ENCODE results near the gene RBL2. TPM values are rescaled to one million over a fixed set of nuclear protein-coding genes. Genes with fewer than 3 reads are reported as not detected.
"Not testable (repeated sequence)": the region's sequence is repeated elsewhere in the genome, so short reads cannot be mapped to it uniquely, and the experiment has no call there.

The RBL2 gene
- total and polyA plus RNA-seq, 2 donors (not counting 1 experiment from before 2014, with no cell fraction given) = 70.7 to 171 TPM

DNA sequence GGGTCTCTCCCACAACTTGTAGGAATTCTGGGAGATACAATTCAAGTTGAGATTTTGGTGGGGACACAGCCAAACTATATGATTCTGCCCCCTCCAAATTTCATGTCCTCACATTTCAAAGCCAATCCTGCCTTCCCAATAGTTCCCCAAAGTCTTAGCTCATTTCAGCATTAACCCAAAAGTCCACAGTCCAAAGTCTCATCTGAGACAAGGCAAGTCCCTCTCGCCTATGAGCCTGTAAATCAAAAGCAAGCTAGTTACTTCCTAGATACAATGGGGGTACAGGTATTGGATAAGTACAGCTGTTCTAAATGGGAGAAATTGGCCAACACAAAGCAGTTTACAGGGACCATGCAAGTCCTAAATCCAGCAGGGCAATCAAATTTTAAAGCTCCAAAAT lies 78.5 kb downstream of the RBL2 start:
- H3K9me3 ChIP-seq (ENCODE audit: control extremely low read depth in 1 of 3, control insufficient read depth in 2 of 3, insufficient read depth in 1 of 3, low read length in 2 of 3); H3K79me2 ChIP-seq (ENCODE audit: control insufficient read depth, insufficient read depth, low read length); H3K27me3 Mint-ChIP-seq; H3K4me3 ChIP-seq (ENCODE audit: control extremely low read depth in 1 of 5, extremely low read depth in 1 of 5, insufficient read depth in 1 of 5, low read depth in 2 of 5, low read length in 4 of 5); DNase-seq; H3K4me2 ChIP-seq (replicated peaks; ENCODE audit: low read depth, low read length, poor library complexity, severe bottlenecking); ATAC-seq (ENCODE audit: low read depth); POLR2A ChIA-PET; H2AFZ ChIP-seq (ENCODE audit: insufficient read depth, low read depth, low read length, poor library complexity, severe bottlenecking); H3K9me3 Mint-ChIP-seq (ENCODE audit: insufficient read depth); H3K36me3 ChIP-seq (replicated peaks in 1 of 2; ENCODE audit: control extremely low read depth in 1 of 2, control insufficient read depth in 1 of 2, extremely low read depth in 1 of 2, insufficient read depth in 2 of 2, low read length in 1 of 2); intact Hi-C loops (cut with micrococcal nuclease); H3K9ac ChIP-seq (ENCODE audit: low read length); H4K20me1 ChIP-seq (ENCODE audit: control insufficient read depth, insufficient read depth, low read length, poor library complexity, severe bottlenecking); H3K27ac ChIP-seq (ENCODE audit: low read length in 2 of 2); H3K27me3 ChIP-seq (replicated peaks in 1 of 4; ENCODE audit: control extremely low read depth in 1 of 4, control insufficient read depth in 3 of 4, insufficient read depth in 4 of 4, low read length in 3 of 4); H3K27ac Mint-ChIP-seq; H3K4me3 Mint-ChIP-seq: not testable (repeated sequence)
- H3K4me1 ChIP-seq (ENCODE audit: control insufficient read depth in 2 of 2, insufficient read depth in 2 of 2, low read length in 2 of 2) = peaks cover 21 to 28% of the 10 kb centered on the region in 2 donors
- no CpG with 5 or more reads among the region's 1 CpG for WGBS (ENCODE audit: insufficient coverage)
- CTCF ChIA-PET = interaction anchor here (0.9 to 1.4 kb wide), 3 partner anchors 8 to 53 kb away, joined by 4 to 8 read pairs (median 5); no protein-coding TSS in a partner anchor
- peaks cover 35% of the 10 kb centered on the region for H3K4me1 Mint-ChIP-seq

DNA sequence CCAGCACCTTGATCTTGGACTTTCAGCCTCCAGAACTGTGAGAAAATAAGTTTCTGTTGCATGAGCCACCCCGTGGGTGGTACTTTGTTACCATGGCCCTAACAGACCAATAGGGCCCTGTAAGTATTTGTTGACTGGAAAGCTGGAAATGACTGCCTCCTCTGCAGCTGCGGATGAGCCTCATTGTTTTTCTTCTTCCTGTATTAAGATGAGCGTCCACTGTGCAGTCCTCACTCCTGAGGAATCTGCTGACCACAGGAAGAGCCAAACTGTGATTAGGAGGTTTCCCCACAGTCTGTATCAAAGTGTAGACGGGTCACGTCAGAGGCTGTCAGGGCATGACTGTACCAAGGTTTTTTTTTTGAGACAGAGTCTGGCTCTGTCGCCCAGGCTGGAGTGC lies 81.0 kb downstream of the RBL2 start:
- H3K79me2 ChIP-seq (ENCODE audit: control insufficient read depth, insufficient read depth, low read length) = no peaks in the 10 kb centered on the region
- no peaks in the 10 kb centered on the region for H3K27me3 ChIP-seq (replicated peaks in 1 of 4; ENCODE audit: control extremely low read depth in 1 of 4, control insufficient read depth in 3 of 4, insufficient read depth in 4 of 4, low read length in 3 of 4)
- no peak overlapping the region for H3K9ac ChIP-seq (ENCODE audit: low read length)
- intact Hi-C loops (cut with micrococcal nuclease) = loop anchor here (5.0 kb wide), 2 partner anchors 78 to 187 kb away; partner anchors contain the start of genes FTO and RPGRIP1L
- TF ChIP-seq, protein P1, sequence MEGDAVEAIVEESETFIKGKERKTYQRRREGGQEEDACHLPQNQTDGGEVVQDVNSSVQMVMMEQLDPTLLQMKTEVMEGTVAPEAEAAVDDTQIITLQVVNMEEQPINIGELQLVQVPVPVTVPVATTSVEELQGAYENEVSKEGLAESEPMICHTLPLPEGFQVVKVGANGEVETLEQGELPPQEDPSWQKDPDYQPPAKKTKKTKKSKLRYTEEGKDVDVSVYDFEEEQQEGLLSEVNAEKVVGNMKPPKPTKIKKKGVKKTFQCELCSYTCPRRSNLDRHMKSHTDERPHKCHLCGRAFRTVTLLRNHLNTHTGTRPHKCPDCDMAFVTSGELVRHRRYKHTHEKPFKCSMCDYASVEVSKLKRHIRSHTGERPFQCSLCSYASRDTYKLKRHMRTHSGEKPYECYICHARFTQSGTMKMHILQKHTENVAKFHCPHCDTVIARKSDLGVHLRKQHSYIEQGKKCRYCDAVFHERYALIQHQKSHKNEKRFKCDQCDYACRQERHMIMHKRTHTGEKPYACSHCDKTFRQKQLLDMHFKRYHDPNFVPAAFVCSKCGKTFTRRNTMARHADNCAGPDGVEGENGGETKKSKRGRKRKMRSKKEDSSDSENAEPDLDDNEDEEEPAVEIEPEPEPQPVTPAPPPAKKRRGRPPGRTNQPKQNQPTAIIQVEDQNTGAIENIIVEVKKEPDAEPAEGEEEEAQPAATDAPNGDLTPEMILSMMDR (IDR thresholded peaks at IDR 0.05) = no peak
- TF ChIP-seq EZH2 (IDR thresholded peaks at IDR 0.05; ENCODE audit: borderline replicate concordance, insufficient read depth, low read depth, low read length, poor library complexity, severe bottlenecking) = no peak
- no peaks in the 10 kb centered on the region for H4K20me1 ChIP-seq (ENCODE audit: control insufficient read depth, insufficient read depth, low read length, poor library complexity, severe bottlenecking)
- H3K36me3 ChIP-seq (replicated peaks in 1 of 2; ENCODE audit: control extremely low read depth in 1 of 2, control insufficient read depth in 1 of 2, extremely low read depth in 1 of 2, insufficient read depth in 2 of 2, low read length in 1 of 2) = no peaks in the 10 kb centered on the region
- H2AFZ ChIP-seq (ENCODE audit: insufficient read depth, low read depth, low read length, poor library complexity, severe bottlenecking) = no peak overlapping the region
- peaks cover 35 to 47% of the 10 kb centered on the region in 2 donors for H3K4me1 ChIP-seq (ENCODE audit: control insufficient read depth in 2 of 2, insufficient read depth in 2 of 2, low read length in 2 of 2)
- no peak overlapping the region for H3K27ac Mint-ChIP-seq
- H3K9me3 Mint-ChIP-seq (ENCODE audit: insufficient read depth) = no peaks in the 10 kb centered on the region
- H3K27me3 Mint-ChIP-seq = no peaks in the 10 kb centered on the region
- H3K4me1 Mint-ChIP-seq = peaks cover 49% of the 10 kb centered on the region
- H3K4me2 ChIP-seq (replicated peaks; ENCODE audit: low read depth, low read length, poor library complexity, severe bottlenecking) = no peak overlapping the region
- no peak overlapping the region for H3K4me3 ChIP-seq (ENCODE audit: control extremely low read depth in 1 of 5, extremely low read depth in 1 of 5, insufficient read depth in 1 of 5, low read depth in 2 of 5, low read length in 4 of 5)
- H3K27ac ChIP-seq (ENCODE audit: low read length in 2 of 2) = no peak overlapping the region
- ChIA-PET CTCF (interaction anchor here (1.5 kb wide), 1 partner anchor 12 kb away, joined by 6 read pairs; the partner anchor contains the start of gene AKTIP), POLR2A (interaction anchor here (0.6 kb wide), 1 partner anchor 12 kb away, joined by 6 read pairs; no protein-coding TSS in a partner anchor)
- H3K9me3 ChIP-seq (ENCODE audit: control extremely low read depth in 1 of 3, control insufficient read depth in 2 of 3, insufficient read depth in 1 of 3, low read length in 2 of 3) = peaks cover 0 to 13% (median 5%) of the 10 kb centered on the region in 3 donors
- DNase-seq (no peak), ATAC-seq (ENCODE audit: low read depth) (no peak)
- WGBS (ENCODE audit: insufficient coverage) = 90% methylated on average over 4 of the region's 6 CpGs
- no peak overlapping the region for H3K4me3 Mint-ChIP-seq

Measured in B cell (primary cell).